ENCODE results near the gene JMJD8.

DNA sequence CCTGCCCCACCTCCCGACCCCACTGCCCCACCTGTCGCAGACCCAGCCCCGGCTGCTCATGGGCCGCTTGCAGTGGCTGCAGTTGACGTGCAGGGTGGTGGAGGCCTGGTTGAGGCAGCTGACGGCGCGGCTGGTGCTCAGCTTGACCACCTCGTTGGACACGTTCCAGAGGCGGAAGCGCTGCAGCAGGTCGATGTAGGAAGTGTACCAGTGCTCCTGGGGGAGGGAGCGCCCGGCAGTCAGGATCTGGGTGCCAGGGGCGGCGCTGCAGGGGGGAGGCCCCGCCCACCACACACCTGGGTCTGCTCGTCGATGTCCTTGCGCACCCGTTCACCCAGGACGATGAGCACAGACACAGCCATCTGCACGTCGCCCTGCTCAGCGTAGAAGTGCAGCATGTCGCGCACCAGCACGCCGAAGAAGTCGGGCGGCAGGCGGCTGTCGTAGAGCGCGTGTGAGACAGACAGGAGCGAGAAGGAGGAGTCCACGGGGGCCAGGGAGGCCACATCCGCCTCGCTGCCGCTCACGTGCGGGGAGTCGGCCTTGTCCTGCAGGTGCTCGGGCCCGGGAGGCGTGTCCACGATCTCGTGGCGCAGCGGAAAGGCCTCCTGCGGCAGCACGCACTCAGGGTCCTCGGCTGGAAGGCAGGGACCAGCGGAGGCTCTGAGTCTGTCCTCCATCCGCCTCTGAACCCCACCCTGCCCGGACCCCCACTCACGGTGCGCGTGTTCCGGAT, 995 bp upstream of the JMJD8 start:
- TF ChIP-seq, protein P1, sequence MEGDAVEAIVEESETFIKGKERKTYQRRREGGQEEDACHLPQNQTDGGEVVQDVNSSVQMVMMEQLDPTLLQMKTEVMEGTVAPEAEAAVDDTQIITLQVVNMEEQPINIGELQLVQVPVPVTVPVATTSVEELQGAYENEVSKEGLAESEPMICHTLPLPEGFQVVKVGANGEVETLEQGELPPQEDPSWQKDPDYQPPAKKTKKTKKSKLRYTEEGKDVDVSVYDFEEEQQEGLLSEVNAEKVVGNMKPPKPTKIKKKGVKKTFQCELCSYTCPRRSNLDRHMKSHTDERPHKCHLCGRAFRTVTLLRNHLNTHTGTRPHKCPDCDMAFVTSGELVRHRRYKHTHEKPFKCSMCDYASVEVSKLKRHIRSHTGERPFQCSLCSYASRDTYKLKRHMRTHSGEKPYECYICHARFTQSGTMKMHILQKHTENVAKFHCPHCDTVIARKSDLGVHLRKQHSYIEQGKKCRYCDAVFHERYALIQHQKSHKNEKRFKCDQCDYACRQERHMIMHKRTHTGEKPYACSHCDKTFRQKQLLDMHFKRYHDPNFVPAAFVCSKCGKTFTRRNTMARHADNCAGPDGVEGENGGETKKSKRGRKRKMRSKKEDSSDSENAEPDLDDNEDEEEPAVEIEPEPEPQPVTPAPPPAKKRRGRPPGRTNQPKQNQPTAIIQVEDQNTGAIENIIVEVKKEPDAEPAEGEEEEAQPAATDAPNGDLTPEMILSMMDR (tag by site-specific recombination; IDR thresholded peaks at IDR 0.05): no peak
- no peak for TF ChIP-seq ZNF394 (tag by site-specific recombination; IDR thresholded peaks at IDR 0.05; ENCODE audit: borderline replicate concordance)
- no peak for TF ChIP-seq OVOL3 (tag by site-specific recombination; IDR thresholded peaks at IDR 0.05)
- TF ChIP-seq, protein P2, sequence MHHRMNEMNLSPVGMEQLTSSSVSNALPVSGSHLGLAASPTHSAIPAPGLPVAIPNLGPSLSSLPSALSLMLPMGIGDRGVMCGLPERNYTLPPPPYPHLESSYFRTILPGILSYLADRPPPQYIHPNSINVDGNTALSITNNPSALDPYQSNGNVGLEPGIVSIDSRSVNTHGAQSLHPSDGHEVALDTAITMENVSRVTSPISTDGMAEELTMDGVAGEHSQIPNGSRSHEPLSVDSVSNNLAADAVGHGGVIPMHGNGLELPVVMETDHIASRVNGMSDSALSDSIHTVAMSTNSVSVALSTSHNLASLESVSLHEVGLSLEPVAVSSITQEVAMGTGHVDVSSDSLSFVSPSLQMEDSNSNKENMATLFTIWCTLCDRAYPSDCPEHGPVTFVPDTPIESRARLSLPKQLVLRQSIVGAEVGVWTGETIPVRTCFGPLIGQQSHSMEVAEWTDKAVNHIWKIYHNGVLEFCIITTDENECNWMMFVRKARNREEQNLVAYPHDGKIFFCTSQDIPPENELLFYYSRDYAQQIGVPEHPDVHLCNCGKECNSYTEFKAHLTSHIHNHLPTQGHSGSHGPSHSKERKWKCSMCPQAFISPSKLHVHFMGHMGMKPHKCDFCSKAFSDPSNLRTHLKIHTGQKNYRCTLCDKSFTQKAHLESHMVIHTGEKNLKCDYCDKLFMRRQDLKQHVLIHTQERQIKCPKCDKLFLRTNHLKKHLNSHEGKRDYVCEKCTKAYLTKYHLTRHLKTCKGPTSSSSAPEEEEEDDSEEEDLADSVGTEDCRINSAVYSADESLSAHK (tag by site-specific recombination; IDR thresholded peaks at IDR 0.05): no peak
- TF ChIP-seq ZNF266 (tag by site-specific recombination; IDR thresholded peaks at IDR 0.05; ENCODE audit: low read depth): no peak
- TF ChIP-seq, protein P3, sequence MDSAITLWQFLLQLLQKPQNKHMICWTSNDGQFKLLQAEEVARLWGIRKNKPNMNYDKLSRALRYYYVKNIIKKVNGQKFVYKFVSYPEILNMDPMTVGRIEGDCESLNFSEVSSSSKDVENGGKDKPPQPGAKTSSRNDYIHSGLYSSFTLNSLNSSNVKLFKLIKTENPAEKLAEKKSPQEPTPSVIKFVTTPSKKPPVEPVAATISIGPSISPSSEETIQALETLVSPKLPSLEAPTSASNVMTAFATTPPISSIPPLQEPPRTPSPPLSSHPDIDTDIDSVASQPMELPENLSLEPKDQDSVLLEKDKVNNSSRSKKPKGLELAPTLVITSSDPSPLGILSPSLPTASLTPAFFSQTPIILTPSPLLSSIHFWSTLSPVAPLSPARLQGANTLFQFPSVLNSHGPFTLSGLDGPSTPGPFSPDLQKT (IDR thresholded peaks at IDR 0.05; ENCODE audit: borderline replicate concordance, low read depth, low read length): no peak
- TF ChIP-seq ZNF777 (tag by site-specific recombination; IDR thresholded peaks at IDR 0.05; ENCODE audit: borderline replicate concordance): no peak
- no peak for TF ChIP-seq ZNF133 (tag by site-specific recombination; IDR thresholded peaks at IDR 0.05)

Measured in HEK293 (cell line).